Colon (tissue), 2 donors: ENCODE data around the gene LUC7L3.
"Not testable (repeated sequence)": the region's sequence is repeated elsewhere in the genome, so short reads cannot be mapped to it uniquely, and the experiment has no call there.

Source experiments
- FAIRE-seq: peaks from 2 replicates; lab custom pipeline; 2012; peaks lifted over from hg19 to GRCh38; lab: Jason Lieb, UNC
- donor health status: control.
- donor health status: control.

LUC7L3 gene

DNA sequence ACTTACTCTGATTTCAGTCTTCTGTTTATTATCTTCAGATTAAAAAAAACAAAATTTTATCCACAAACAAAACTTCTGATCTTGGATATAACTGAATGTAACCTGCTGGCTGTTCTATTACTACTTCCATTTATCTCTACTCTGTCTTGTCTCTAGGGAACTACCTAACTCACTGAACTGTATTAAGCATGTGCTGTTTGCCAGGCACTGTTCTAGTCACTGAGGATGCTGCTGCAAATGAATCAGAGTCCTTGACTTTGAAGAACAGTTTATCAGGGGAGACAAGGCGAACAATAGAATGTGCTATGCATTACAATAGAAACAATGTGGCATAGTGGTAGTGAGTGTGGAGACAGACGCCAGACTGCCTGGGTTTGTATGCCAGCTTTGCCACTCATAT, 9.4 kb upstream of the LUC7L3 start:
- no peak for FAIRE-seq

DNA sequence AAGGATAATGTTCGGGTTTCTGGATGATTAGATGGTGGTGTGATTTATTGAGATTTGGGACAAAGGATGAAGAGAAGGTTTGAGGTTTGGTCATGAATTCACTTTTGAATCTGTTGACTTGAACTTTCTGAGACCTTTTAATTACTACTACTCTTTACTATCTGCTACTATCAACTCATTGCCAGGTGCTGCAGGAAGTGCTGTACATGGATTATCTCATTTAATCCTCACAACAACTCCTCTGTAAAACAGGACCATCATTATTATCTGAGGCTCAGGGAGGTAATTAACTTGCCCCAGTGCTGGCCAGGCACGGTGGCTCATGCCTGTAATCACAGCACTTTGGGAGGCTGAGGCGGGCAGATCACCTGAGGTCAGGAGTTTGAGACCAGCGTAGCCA, 8.8 kb upstream of the LUC7L3 start:
- no peak for FAIRE-seq

DNA sequence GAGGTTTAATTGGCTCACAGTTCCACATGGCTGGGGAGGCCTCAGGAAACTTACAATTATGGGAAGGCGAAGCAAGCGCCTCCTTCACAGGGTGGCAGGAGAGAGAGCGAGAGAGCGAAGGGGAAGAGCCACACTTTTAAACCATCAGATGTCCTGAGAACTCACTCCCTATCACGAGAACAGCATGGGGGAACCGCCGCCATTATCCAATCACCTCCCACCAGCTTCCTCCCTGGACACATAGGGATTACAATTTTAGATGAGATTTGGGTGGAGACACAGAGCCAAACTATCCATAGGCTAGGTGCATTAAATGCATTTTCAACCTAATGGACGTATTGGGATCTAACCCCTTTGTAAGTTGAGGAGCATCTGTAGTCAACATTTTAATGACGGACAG, 6.8 kb upstream of the LUC7L3 start:
- no peak for FAIRE-seq

DNA sequence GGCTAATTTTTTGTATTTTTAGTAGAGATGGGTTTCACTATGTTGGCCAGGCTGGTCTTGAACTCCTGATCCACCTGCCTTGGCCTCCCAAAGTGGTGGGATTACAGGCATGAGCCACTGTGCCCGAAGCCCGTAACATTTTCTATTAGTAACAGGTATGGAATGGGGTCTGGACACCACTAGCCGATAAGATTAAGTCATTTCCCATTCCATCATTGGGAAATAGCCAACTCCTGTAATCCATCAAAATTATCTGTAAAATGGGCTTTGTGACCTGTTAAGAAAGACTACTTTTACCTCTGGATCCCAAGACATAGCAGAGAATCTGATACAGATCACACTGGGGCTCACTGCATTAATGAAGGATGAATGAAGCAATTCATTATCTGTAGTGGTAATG, 3.9 kb upstream of the LUC7L3 start:
- FAIRE-seq: no peak

DNA sequence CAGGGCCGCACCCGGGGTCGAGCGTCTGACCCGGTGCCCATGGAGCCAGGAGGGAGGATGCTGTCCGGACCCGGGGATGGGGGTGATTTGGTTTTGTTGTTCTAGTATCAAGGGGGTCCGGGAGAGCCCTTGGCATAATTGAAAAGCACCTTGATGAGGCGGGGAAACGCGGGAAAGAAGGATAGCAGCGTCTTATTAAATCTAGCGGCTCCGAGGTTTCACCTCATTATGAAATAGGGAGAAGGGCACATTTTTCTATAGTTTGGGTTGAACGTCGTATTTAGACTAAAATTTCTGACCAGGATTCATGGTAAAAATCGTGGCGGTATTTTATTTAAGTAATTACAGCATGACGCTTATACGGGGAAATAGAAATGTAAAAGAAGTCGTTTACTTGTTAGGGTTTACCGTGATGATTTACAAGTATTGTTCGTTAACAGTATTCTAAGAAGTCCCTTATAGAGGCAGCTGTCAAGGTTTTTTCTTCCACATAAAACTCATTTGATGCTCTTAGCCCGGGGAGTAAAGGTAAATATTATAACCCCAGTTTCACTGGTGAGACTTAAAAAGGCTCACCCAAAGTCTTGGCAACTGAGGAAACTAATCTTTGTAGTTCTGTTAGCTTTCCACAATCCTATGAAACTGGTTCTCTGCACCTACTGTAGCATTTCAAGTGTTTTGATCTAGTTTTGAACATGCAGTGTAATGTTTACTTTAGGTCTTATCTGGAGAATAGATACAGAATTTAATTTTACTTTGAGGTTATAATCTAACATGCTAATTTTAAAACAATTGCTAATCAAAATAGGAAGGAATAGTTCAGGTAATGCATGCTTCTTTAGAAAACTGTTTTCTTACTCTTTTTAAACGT, 756 bp downstream of the LUC7L3 start:
- FAIRE-seq: no peak

DNA sequence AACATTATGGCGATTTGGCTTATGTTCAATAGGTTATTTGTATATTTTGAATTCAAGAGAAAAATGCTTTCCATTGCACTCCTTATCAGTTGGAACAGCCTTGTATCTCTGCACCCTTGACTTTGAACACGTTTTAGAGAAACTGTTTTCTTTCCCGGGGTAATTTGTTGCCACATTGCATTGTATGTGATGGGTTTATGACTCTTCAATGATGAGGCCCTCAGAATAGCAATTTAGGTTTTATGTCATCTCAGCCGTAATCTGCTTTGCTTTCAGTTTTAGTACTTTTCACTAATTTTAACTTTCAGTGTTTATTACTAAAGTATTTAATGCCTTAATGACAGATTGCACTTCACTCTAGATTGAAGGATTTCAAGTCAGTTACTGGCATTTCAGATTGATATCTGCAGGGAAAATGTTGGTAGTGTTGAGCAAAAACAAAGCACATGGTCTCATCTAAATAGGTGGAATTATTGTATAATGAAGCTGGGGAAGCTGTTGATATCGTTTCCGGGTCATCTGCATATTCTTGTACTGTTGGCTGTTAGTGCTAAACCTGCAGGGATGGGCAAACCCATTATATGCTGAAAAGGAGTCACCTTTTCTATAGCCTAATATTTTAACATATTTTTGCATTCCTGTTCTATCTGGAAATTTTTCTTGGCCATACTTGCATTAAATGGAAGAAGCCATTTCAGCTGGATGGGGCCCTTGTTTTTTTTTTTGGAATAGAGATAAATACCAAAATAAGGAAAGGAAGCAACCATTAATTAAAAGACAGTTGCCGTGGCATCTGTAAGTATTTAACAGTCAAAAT, 2.0 kb downstream of the LUC7L3 start:
- FAIRE-seq: no peak

DNA sequence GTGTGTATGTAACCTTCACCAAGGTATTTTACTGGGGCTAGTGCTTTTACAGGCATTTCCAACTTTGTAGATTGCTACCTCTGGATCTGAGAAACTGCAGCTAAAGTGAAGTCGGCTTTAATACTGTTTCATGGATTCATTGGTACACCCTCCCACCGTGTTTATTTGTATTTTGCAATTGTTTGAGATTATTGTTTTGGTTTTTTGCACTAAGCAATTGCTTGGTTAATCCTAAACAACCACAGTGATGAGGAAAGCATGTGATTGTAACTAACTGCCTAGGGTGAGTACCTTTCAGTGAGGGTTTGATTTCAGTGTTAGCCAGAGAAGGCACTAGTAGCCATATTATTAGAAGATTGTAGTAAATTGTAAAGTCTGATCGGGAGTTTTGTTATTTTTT, 3.3 kb downstream of the LUC7L3 start:
- no peak for FAIRE-seq

DNA sequence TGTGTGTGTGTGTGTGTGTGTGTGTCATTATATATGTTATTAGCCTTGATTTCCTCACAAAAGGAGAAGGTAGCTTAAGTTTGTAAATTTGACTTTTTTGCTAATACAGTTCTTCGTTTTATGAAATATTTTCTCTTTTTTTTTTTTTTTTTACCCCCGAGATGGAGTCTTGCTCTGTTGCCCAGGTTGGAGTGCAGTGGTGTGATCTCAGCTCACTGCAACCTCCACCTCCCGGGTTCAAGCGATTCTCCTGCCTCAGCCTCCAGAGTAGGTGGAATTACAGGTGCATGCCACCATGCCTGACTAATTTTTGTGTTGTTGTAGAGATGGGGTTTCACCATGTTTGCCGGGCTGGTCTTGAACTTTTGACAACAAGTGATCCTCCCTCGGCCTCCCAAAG, 5.2 kb downstream of the LUC7L3 start:
- FAIRE-seq: not testable (repeated sequence)

DNA sequence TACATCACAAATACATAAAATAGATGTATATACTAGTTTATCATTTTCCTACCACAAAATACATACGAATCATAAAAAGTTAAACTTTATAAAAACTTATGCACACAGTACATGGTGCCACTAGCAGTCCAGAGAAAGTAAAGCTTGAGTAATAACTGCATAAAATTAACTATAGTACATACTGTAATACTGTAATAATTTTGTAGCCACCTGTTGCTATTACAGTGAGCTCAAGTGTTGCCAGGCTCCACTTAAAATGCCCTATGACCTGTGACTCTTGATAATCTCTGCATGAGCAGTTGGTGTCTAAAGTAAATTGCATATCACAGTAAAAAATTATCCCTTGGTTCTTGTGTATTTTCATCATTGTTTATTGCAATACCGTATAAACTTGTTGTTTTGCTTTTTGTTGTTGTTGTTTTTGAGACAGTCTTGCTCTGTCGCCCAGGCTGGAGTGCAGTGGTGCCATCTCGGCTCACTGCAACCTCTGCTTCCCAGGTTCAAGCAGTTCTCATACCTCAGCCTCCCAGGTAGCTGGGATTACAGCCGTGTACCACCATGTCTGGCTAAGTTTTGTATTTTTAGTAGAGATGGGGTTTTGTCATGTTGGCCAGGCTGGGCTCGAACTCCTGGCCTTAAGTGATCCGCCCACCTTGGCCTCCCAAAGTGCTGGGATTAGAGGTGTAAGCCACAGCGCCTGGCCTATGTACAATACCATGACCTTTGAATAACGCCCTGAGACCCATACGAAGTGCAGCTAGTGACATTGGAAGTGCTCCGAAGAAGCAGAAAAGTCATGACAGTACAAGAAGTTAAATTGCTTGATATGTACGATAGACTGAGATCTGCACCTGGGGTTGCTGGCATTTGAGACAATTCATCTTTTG, 6.6 kb downstream of the LUC7L3 start:
- FAIRE-seq: no peak

DNA sequence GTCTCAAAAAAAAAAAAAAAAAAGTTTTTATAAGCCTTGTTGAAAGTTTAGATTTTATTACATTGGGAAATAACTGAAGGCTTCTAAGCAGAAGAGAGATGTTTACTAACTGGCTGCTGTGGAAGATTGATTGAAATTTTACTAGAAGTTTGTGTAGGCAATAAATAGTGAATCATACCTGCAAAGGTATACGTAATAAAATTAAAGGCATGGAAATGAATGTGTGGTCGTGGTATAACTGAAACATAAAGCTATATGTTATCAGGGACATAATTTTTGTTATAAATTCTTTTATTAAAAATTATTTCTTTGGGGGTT, 8.7 kb downstream of the LUC7L3 start:
- FAIRE-seq: no peak

DNA sequence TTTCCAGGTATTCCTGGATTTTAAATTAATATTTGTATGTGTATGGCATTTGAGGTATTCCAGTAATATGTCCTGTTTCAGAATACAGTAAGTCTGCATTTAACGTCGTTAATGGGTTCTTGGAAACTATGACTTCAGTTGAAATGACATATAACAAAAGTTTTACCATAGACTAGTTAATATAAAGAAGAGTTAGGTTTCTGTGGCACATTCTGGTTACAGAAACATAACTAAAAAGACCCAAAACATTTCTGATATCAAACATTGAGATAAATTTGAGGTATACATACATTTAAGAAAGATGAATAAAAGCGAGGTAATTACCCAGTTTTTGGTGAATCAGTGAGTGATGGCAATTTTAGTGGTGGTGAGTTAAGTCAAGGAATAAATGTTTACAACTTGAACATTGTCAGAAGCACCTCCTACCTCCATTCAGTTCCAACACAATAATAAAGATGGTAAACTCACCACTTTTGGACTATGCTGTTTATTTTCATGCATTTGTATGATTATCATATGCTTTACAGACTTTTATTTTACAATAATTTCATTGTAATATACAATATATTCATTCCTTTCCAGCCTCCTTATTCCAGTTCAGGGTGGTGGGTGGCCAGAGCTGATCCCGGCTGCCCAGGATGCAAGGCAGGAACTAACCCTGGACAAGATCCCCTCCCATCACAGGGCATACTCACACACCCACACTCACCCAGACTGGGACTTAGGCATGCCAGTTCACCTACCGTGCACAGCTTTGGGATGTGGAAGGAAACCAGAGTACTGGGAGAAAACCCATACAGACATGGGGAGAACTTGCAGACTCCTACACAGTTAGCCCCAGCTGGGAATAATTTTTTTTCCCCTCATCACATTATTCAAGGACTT, 9.7 kb downstream of the LUC7L3 start:
- no peak for FAIRE-seq

DNA sequence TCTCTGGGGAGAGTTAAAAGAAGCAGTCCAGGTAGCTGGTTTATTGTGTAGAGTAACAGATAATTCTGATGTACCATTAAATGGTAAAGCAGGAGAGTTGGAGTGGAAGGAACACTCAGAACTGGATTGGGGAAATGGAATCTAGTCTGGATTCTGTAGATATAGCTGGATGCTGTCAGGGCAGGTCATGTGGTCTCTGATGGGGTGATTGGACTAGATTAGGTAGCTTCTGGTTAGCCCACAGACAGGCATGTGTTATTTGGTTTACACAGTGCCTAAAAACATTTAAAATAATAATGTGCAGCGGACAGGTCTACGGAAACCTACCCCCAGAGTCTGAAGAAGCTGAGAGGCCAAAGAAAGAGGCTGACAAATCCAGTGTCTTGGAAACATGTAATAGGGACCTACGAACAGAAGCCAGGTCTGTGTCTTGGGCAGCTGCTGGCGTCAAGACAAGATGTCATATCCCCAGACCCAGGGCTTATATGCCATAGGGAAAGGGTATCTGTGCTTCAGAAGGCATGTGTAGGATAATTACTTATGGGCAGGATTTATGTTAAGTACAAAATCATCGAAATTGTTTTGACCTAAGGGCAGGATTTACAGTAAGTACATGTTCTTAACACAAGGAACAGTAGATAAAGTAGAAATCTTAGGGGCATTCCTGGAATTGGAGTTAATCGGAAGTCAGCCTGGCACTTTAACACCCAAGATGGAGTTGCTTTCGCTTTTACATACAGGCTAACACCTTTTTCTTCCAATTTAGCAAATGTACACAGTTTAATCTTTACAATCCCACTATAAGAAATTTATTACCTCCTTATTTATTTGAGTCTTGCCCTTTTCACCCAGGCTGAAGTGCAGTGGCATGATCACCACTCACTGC, 12.4 kb downstream of the LUC7L3 start:
- no peak for FAIRE-seq

DNA sequence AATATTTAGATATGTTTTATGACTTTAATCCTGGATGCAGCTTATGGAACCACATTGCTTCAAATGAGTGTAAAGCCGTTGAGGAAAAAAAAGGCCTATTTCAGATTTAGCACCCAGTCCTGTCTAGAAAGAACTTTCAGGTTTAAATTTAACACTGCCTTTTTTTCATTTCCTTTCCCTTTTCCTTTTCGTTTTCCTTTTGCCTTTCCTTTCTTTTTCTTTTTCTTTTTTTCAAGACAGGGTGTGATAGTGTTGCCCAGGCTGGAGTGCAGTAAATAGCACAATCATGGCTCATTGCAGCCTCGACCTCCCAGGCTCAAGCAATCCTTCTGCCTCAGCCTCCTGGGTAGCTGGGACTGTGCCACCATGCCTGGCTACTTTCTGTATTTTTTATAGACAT, 15.9 kb downstream of the LUC7L3 start:
- FAIRE-seq: no peak

DNA sequence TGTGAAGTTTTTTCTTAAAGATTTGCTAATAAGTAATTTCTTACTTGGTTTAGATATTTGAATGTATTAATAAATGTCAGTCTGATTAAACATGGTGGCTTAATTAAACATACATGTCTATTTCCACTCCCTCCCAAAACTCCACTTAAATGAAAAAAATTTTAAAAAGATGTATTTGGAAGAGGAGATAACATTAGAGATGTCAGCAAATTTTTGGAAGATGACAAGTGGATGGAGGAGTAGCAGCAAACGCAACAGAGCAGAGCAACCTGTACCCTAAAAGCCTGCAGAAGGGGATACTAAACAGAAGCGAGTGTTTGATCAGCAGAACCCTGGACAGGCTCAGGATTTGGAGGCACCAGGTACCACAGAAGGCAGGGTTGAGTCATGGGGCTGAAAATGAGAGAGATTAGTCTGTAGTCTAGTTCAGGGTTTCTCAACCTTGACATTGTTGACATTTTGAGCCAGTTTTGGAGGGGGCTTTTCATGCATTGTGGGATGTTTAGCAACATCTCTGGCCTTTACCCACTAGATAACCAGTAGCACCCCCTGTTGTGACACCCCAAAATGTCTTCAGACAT, 17.8 kb downstream of the LUC7L3 start:
- no peak for FAIRE-seq

DNA sequence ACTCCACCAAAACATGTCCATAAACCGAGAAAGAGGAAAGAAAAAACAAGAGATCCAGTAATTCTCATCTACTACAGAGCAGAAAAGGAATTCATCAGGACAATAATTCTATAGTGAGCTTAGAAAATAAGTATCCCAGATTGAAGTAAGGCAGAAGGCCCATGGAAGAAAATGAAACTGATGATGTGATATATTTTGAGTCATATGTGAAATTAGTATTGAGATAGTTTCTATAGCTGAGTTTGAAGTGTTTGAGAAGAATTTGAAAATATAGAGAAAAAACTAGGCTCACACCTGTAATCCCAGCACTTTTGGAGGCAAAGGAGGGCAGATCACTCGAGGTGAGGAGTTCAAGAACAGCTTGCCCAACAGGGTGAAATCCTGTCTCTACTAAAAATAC, 19.7 kb downstream of the LUC7L3 start:
- FAIRE-seq: no peak

DNA sequence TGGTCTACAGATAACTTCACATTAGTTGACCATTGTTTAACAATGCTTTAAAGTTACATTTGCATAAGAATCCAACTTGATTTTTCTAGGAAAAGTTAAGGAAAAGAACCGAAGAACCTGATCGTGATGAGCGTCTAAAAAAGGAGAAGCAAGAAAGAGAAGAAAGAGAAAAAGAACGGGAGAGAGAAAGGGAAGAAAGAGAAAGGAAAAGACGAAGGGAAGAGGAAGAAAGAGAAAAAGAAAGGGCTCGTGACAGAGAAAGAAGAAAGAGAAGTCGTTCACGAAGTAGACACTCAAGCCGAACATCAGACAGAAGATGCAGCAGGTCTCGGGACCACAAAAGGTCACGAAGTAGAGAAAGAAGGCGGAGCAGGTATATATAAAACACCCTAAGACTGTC, 26.2 kb downstream of the LUC7L3 start:
- FAIRE-seq: no peak

DNA sequence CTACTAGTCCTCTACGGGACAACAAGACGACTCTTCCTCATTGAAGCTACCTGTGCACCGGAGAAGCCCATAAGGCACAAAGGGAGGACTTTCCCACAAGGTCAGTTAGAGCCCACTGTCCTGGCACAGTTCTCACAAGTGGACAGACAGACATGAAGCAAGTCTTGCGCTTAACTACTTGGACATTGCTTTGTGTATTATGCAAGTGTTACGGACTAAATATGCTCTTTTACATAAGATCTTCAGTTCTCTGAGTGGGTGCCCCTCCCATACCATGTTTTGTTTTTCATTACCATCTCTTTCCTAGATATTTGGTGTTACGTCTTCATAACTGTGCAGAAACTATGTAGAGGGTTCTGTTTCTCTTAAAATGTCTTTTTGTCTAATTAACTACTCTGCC, 29.8 kb downstream of the LUC7L3 start:
- no peak for FAIRE-seq

DNA sequence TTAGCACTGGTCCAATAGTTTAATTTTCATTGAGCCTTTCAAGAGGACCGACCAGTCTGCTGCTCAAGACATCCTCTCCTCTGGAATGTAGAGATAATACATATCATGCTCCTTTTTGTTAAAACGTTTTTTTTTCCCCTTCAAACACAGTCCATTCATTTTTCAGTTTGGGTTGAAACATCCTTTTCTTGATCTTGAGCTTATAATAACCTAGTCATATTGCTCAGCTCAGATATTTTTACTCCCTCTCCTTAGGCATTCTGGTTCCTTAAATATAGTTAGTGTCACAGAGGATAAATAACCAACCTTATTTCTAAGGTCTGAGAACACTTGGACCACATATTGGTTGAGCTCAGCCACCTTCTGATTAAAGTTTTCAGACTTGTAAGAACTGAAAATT, 35.1 kb downstream of the LUC7L3 start:
- no peak for FAIRE-seq

DNA sequence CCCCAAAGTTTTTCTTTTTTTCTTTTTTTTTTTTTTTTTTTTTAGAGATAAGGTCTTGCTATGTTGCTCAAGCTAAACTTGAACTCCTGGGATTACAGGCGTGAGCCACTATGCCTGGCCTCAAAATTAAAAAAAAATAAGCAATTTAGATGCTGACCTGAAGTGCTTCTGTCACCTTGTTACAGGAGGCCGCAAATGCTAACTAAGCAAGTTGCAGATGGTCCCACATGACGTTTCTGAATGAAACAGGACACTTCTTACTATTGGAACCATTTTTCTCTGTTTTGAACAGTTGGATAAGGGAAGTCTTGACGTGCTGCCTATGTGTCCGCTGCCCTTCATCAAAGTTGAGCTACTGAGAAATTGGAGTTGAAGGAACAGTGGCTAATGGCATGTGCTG, 39.1 kb downstream of the LUC7L3 start:
- no peak for FAIRE-seq

DNA sequence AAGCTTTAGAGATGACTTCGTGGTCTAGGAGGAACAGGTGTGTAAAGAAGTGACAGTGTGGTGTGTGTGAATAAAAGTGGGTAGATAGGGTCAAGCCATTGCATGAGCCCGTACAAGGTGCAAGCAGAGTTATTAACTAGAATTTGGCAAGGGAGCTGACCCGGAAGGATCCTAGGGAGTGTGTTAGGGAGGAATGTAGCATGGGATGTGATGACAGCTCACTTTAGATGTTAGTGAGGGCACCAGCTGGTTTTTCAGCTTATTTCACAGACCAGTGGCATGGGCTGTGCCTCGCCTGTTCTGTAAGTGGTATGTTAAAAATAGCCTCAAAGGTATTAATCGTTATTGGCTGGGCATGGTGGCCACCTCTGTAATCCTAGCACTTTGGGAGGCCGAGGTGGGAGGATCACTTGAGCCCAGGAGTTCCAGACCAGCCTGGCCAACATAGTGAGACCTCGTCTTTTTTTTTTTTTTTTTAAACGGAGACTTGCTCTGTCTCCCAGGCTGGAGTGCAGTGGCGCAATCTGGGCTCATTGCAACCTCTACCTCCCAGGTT, 39.7 kb downstream of the LUC7L3 start:
- FAIRE-seq: no peak
